SU-DHL-6 (cell line): ENCODE measurements around the gene SLX4IP.
"Not testable (repeated sequence)": the region's sequence is repeated elsewhere in the genome, so short reads cannot be mapped to it uniquely, and the experiment has no call there.

Experiments used
- H2AFZ ChIP-seq: fragments of 200-600 bp; sonication (generic); 2 replicates; pipeline ENCODE4 v1.6.1; 2014; ENCODE audit warnings: low read depth, mild to moderate bottlenecking, moderate library complexity, mixed read lengths, antibody characterized with exemption, low read length; ENCODE audit not compliant: severe bottlenecking
- H3F3A ChIP-seq: fragments of 200-600 bp; shearing (Covaris generic); 2 replicates; pipeline ENCODE4 v1.6.0; 2016; ENCODE audit warnings: antibody characterized with exemption, mild to moderate bottlenecking; ENCODE audit not compliant: insufficient read depth
- H3K27ac ChIP-seq: fragments of 200-600 bp; sonication (generic); 2 replicates; pipeline ENCODE4 v1.5.1; 2016; ENCODE audit warnings: low read depth, mild to moderate bottlenecking, low read length, moderate library complexity, mixed read lengths
- H3K27me3 ChIP-seq: fragments of 200-600 bp; sonication (generic), shearing (Covaris generic); 2 replicates; pipeline ENCODE4 v1.6.0; 2014; ENCODE audit warnings: mild to moderate bottlenecking, low read length
- H3K36me3 ChIP-seq: fragments of 200-600 bp; sonication (generic); 2 replicates; pipeline ENCODE4 v1.6.1; 2014; ENCODE audit warnings: mild to moderate bottlenecking, low read length, mixed read lengths
- H3K4me2 ChIP-seq: fragments of 300-600, 200-600 bp; shearing (Covaris generic), sonication (generic); 2 replicates; pipeline ENCODE4 v1.6.0; 2014; ENCODE audit warnings: low read length, low read depth, mild to moderate bottlenecking; ENCODE audit not compliant: poor library complexity, severe bottlenecking
- H3K4me3 ChIP-seq: fragments of 200-600 bp; sonication (generic); 2 replicates; pipeline ENCODE4 v1.5.1; 2014; ENCODE audit warnings: antibody characterized with exemption, low read length, mild to moderate bottlenecking, mixed read lengths; ENCODE audit not compliant: insufficient read depth, poor library complexity, severe bottlenecking
- H3K79me2 ChIP-seq: fragments of 200-600 bp; sonication (generic); 2 replicates; pipeline ENCODE4 v1.6.1; 2014; ENCODE audit warnings: mild to moderate bottlenecking, low read length, moderate library complexity; ENCODE audit not compliant: insufficient read depth
- H3K9ac ChIP-seq: fragments of 200-600 bp; sonication (generic); 2 replicates; pipeline ENCODE4 v1.7.0; 2014; ENCODE audit warnings: mild to moderate bottlenecking, low read length
- H3K9me2 ChIP-seq: fragments of 200-600 bp; sonication (generic); replicated peaks from 2 replicates; pipeline ENCODE4 v1.6.1; 2014; ENCODE audit warnings: low read length; ENCODE audit not compliant: insufficient read depth
- H3K9me3 ChIP-seq: fragments of 200-600 bp; sonication (generic); 2 replicates; pipeline ENCODE4 v1.6.1; 2014; ENCODE audit warnings: low read length, mixed read lengths; ENCODE audit not compliant: insufficient read depth
- H4K20me1 ChIP-seq: fragments of 200-600 bp; sonication (generic); 2 replicates; pipeline ENCODE4 v1.6.1; 2014; ENCODE audit warnings: low read depth, mild to moderate bottlenecking, antibody characterized with exemption, low read length, moderate library complexity, mixed read lengths
- EZH2phosphoT487 ChIP-seq: fragments of 200-600 bp; sonication (generic), shearing (Covaris generic); conservative IDR thresholded peaks from 2 replicates; pipeline ENCODE4 v1.6.1; 2018; ENCODE audit warnings: mild to moderate bottlenecking, antibody characterized with exemption, low read length, moderate library complexity, mixed read lengths
- TF ChIP-seq, protein P1 (sequence below): fragments of 200-600 bp; sonication (generic); IDR thresholded peaks from one replicate; pipeline ENCODE4 v1.5.1; 2017; ENCODE audit warnings: antibody characterized with exemption, mild to moderate bottlenecking, low read length, moderate library complexity; ENCODE audit not compliant: insufficient read depth, poor library complexity, severe bottlenecking

Gene SLX4IP

DNA sequence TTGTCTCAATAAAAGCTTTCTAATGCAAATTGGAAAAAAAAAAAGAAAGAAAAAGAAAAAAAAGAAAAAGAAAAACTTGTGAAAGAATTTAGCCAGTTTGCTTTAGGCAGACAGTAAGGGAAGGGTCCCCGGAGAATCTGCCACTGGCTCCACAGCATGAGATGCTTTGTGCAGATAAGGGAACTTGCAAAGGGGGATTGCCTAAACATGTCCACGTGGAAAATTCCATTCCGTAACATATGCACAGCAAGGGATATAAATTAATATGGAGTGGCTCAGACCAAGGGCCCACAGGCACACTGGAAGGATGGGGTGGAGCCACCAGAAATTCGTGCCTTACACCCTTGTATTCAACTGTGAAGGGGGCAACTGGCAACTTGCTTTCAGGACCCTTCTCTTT is 46.5 kb upstream of the SLX4IP start:
- Histone ChIP-seq H3K27ac (no peak overlapping the region), H3K9me2 (no peaks in the 10 kb centered on the region), H3K36me3 (no peaks in the 10 kb centered on the region), H3K27me3 (no peaks in the 10 kb centered on the region), H2AFZ (no peak overlapping the region), H4K20me1 (no peaks in the 10 kb centered on the region), H3K4me3 (no peak overlapping the region), H3K9ac (no peak overlapping the region), H3F3A (no peaks in the 10 kb centered on the region), H3K79me2 (no peaks in the 10 kb centered on the region), H3K9me3 (no peaks in the 10 kb centered on the region), H3K4me2 (no peak overlapping the region)
- TF ChIP-seq EZH2phosphoT487, result no peak
- TF ChIP-seq, protein P1, sequence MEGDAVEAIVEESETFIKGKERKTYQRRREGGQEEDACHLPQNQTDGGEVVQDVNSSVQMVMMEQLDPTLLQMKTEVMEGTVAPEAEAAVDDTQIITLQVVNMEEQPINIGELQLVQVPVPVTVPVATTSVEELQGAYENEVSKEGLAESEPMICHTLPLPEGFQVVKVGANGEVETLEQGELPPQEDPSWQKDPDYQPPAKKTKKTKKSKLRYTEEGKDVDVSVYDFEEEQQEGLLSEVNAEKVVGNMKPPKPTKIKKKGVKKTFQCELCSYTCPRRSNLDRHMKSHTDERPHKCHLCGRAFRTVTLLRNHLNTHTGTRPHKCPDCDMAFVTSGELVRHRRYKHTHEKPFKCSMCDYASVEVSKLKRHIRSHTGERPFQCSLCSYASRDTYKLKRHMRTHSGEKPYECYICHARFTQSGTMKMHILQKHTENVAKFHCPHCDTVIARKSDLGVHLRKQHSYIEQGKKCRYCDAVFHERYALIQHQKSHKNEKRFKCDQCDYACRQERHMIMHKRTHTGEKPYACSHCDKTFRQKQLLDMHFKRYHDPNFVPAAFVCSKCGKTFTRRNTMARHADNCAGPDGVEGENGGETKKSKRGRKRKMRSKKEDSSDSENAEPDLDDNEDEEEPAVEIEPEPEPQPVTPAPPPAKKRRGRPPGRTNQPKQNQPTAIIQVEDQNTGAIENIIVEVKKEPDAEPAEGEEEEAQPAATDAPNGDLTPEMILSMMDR, result no peak

DNA sequence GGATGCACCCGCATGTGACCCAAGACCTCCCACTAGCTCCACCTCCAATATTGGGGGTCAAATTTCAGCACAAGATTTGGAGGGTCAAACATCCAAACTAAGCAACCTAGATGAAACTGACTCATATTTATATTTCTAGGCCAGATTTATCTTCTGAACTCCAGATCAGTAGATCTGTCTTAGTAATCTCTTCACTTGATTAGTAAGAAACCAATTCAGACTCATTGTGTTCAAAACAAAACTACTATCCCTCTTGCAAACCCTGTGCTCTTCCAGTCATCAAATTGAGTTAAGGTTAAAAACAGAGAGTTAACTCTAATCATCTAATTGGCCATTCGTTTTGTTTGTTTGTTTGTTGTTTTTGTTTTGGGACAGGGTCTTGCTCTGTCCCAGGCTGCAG is 44.4 kb upstream of the SLX4IP start:
- Histone ChIP-seq H3K9me3 (no peaks in the 10 kb centered on the region), H3K36me3 (no peaks in the 10 kb centered on the region), H3K9ac (no peak overlapping the region), H3K27ac (no peak overlapping the region), H3K9me2 (no peaks in the 10 kb centered on the region), H2AFZ (no peak overlapping the region), H3F3A (no peaks in the 10 kb centered on the region), H3K4me3 (no peak overlapping the region), H3K27me3 (no peaks in the 10 kb centered on the region), H3K79me2 (no peaks in the 10 kb centered on the region), H4K20me1 (no peaks in the 10 kb centered on the region), H3K4me2 (no peak overlapping the region)
- no peak for TF ChIP-seq EZH2phosphoT487
- TF ChIP-seq, protein P1, result no peak

DNA sequence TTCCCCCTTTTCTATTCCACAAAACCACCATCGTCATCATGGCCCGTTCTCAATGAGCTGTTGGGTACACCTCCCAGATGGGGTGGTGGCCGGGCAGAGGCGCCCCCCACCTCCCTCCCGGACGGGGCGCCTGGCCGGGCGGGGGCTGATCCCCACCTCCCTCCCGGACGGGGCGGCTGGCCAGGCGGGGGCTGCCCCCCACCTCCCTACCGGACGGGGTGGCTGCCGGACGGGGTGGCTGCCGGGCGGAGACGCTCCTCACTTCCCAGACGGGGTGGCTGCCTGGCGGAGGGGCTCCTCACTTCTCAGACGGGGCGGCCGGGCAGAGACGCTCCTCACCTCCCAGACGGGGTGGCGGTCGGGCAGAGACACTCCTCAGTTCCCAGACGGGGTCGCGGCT is 40.4 kb upstream of the SLX4IP start:
- H3F3A ChIP-seq, H3K36me3 ChIP-seq, H2AFZ ChIP-seq, H3K9me2 ChIP-seq, H3K27ac ChIP-seq, H3K27me3 ChIP-seq, H3K9me3 ChIP-seq, H3K4me2 ChIP-seq, H3K9ac ChIP-seq, H3K4me3 ChIP-seq, H4K20me1 ChIP-seq, H3K79me2 ChIP-seq: not testable (repeated sequence)

DNA sequence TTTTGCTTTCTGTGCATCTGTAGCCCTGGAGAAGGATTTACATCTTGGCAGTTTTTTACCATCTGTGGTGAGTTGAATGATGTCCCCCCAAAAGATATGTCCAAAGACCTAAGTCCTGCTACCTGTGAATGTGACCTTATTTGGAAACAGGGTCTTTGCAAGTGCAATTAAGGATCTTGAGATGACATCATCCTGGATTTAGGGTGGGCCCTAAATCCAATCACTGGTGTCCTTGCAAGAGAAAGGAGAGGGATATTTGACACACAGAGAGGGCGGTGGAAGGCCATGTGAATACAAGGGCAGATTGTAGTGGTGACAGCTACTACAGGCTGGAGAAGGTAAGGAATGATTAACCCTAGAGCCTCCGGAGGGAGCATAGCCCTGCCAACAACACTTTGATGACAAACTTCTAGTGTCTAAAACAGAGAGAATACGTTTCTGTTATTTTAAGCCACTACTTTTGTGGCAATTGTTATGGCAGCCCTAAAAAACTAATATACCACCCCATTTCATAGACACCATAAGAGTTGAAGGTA is 36.2 kb upstream of the SLX4IP start:
- Histone ChIP-seq H3K36me3 (no peaks in the 10 kb centered on the region), H3K79me2 (no peaks in the 10 kb centered on the region), H3K27ac (no peak overlapping the region), H3K4me3 (no peak overlapping the region), H3K9me2 (no peaks in the 10 kb centered on the region), H3K9ac (no peak overlapping the region), H3K9me3 (no peaks in the 10 kb centered on the region), H4K20me1 (no peaks in the 10 kb centered on the region), H3F3A (no peaks in the 10 kb centered on the region), H3K27me3 (no peaks in the 10 kb centered on the region), H3K4me2 (no peak overlapping the region), H2AFZ (no peak overlapping the region)
- TF ChIP-seq, protein P1, result no peak
- no peak for TF ChIP-seq EZH2phosphoT487
